Tibial nerve (tissue), 4 donors: Measurements from ENCODE around the gene GMPPA. TPM values are rescaled to one million over a fixed set of nuclear protein-coding genes. Genes with fewer than 3 reads are reported as not detected.

Source experiments
- DNase-seq, 2 donors: peaks; one replicate each; pipeline ENCODE4 v3.0.0-alpha.2; 2019; ENCODE audit warnings: low spot score in 2 of 2
- H3K27ac ChIP-seq, 4 donors: fragments of 200-600 bp; sonication (generic) in 3 of 4; one replicate each; pipeline ENCODE4 v1.5.1; 2017 to 2019; ENCODE audit warnings: mild to moderate bottlenecking in 1 of 4
- H3K27me3 ChIP-seq, 2 donors: fragments of 200-600 bp; sonication (generic) in 1 of 2; one replicate each; pipeline versions ENCODE4 v1.5.1 to v1.6.0; 2017 to 2019
- H3K36me3 ChIP-seq, 3 donors: fragments of 200-600 bp; sonication (generic); one replicate each; pipeline ENCODE4 v1.5.1; 2018 to 2019
- H3K4me1 ChIP-seq, 4 donors: fragments of 200-600 bp; sonication (generic) in 3 of 4; one replicate each; pipeline ENCODE4 v1.5.1; 2017 to 2019
- H3K4me3 ChIP-seq, 4 donors: fragments of 200-600 bp; sonication (generic) in 3 of 4; one replicate each; pipeline ENCODE4 v1.5.1; 2017 to 2019; ENCODE audit warnings: mild to moderate bottlenecking in 1 of 4, moderate library complexity in 1 of 4
- H3K9me3 ChIP-seq, 4 donors: fragments of 200-600 bp; sonication (generic) in 3 of 4; one replicate each; pipeline ENCODE4 v1.5.1; 2017 to 2019
- EP300 ChIP-seq, 2 donors: sonication (generic); formaldehyde crosslinking; IDR thresholded peaks; one replicate each; pipeline ENCODE4 v1.6.1; 2017; ENCODE audit warnings: antibody characterized with exemption in 2 of 2, mild to moderate bottlenecking in 1 of 2
- POLR2A ChIP-seq, 2 donors: fragments of 450-650 bp; IDR thresholded peaks; one replicate each; pipeline ENCODE4 v1.6.1; 2017; ENCODE audit warnings: antibody characterized with exemption in 2 of 2, mild to moderate bottlenecking in 2 of 2, moderate library complexity in 2 of 2
- WGBS, 2 donors: methylation state at CpG; one replicate each; pipeline ENCODE4 v1.1.5; 2018; 5-methylcytosine and 5-hydroxymethylcytosine counted together
- total RNA-seq, 4 donors: library from RNA; depleted of rRNA; stranded (reverse); fragments of >200 nt; gene quantifications; one replicate each; pipeline ENCODE4 v1.1.0, GENCODE V29; 2016
- TF ChIP-seq, protein P1 (sequence below), 5 experiments: fragments of 200-600 bp in 3 of 5; fragments of 450-650 bp in 2 of 5; sonication (generic) in 3 of 5; IDR thresholded peaks; one replicate each; pipeline ENCODE4 v1.5.1; 2016 to 2019; ENCODE audit warnings: antibody characterized with exemption in 5 of 5, mild to moderate bottlenecking in 3 of 5, moderate library complexity in 2 of 5

Gene GMPPA
- total RNA-seq, 4 donors from 2014 or later = 18.8 to 29.7 (median 27.8) TPM

DNA sequence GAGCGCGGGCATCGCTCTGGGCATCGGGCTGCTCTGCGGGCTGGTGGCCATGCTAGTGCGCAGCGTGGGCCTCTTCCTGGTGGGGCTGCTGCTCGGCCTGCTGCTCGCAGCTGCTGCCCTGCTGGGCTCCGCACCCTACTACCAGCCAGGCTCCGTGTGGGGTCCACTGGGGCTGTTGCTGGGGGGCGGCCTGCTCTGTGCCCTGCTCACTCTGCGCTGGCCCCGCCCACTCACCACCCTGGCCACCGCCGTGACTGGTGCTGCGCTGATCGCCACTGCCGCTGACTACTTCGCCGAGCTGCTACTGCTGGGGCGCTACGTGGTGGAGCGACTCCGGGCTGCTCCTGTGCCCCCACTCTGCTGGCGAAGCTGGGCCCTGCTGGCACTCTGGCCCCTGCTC lies 48.9 kb downstream of the GMPPA start:
- WGBS, 2 donors = 91 to 95% methylated on average over 23 to 24 of the region's 26 CpGs
- TF ChIP-seq POLR2A (IDR thresholded peaks at IDR 0.05) (no peak), EP300 (IDR thresholded peaks at IDR 0.05) (no peak)
- TF ChIP-seq, protein P1, sequence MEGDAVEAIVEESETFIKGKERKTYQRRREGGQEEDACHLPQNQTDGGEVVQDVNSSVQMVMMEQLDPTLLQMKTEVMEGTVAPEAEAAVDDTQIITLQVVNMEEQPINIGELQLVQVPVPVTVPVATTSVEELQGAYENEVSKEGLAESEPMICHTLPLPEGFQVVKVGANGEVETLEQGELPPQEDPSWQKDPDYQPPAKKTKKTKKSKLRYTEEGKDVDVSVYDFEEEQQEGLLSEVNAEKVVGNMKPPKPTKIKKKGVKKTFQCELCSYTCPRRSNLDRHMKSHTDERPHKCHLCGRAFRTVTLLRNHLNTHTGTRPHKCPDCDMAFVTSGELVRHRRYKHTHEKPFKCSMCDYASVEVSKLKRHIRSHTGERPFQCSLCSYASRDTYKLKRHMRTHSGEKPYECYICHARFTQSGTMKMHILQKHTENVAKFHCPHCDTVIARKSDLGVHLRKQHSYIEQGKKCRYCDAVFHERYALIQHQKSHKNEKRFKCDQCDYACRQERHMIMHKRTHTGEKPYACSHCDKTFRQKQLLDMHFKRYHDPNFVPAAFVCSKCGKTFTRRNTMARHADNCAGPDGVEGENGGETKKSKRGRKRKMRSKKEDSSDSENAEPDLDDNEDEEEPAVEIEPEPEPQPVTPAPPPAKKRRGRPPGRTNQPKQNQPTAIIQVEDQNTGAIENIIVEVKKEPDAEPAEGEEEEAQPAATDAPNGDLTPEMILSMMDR (IDR thresholded peaks at IDR 0.05) = no peak
- Histone ChIP-seq H3K27me3 (no peaks in the 10 kb centered on the region), H3K27ac (no peak overlapping the region), H3K4me3 (no peak overlapping the region), H3K4me1 (peaks cover 0 to 32% (median 15%) of the 10 kb centered on the region in 4 donors), H3K9me3 (no peaks in the 10 kb centered on the region), H3K36me3 (peaks cover 0 to 19% (median 0%) of the 10 kb centered on the region in 3 donors)
- DNase-seq = no peak

DNA sequence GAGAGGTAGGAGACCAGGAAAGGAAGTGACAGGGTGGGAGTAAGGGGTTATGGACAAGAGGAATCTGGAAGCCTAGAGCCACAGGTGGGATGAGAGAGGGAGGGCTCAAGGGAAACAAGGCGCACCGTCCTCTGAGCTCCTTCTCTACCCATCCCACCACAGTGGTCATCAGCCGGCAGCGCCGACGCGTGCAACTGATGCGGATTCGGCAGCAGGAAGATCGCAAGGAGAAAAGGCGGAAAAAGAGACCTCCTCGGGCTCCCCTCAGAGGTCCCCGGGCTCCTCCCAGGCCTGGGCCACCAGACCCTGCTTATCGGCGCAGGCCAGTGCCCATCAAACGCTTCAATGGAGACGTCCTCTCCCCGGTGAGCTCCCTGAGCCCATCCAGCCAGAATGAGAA lies 50.3 kb downstream of the GMPPA start:
- H3K4me1 ChIP-seq = peaks cover 0 to 37% (median 20%) of the 10 kb centered on the region in 4 donors
- no peak overlapping the region for H3K4me3 ChIP-seq
- H3K27me3 ChIP-seq = peaks cover 0 to 7% of the 10 kb centered on the region in 2 donors
- peaks cover 0 to 21% (median 0%) of the 10 kb centered on the region in 3 donors for H3K36me3 ChIP-seq
- WGBS, 2 donors = 90 to 93% methylated on average over 18 of the region's 18 CpGs
- TF ChIP-seq, protein P1 (IDR thresholded peaks at IDR 0.05) = no peak
- TF ChIP-seq POLR2A (IDR thresholded peaks at IDR 0.05) (no peak), EP300 (IDR thresholded peaks at IDR 0.05) (no peak)
- DNase-seq = no peak
- H3K27ac ChIP-seq = no peak overlapping the region
- H3K9me3 ChIP-seq = no peaks in the 10 kb centered on the region

DNA sequence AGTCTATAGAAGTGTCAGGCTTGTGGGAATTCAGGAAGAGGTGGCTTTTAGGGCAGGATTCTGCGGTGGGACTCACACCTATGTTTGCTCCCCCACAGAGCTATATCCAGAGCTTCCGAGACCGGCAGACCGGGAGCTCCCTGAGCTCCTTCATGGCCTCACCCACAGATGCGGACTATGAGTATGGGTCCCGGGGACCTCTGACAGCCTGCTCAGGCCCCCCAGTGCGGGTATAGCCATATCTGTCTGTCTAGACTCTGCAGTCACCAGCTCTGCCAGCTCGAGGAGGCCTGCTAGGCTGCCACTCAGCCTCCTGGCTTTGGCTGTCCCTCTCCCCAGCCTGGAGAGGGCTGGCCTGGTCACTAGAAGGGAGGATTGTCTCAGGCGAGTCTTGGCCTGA lies 50.9 kb downstream of the GMPPA start:
- DNase-seq = no peak
- Histone ChIP-seq H3K9me3 (no peaks in the 10 kb centered on the region), H3K27ac (no peak overlapping the region), H3K36me3 (peaks cover 0 to 27% (median 0%) of the 10 kb centered on the region in 3 donors), H3K27me3 (peaks cover 0 to 7% of the 10 kb centered on the region in 2 donors), H3K4me3 (no peak overlapping the region), H3K4me1 (peaks cover 0 to 31% (median 15%) of the 10 kb centered on the region in 4 donors)
- TF ChIP-seq, protein P1 (IDR thresholded peaks at IDR 0.05) = no peak
- TF ChIP-seq POLR2A (IDR thresholded peaks at IDR 0.05) (no peak), EP300 (IDR thresholded peaks at IDR 0.05) (no peak)
- 78 to 90% methylated on average over 5 to 6 of the region's 9 CpGs for WGBS, 2 donors

DNA sequence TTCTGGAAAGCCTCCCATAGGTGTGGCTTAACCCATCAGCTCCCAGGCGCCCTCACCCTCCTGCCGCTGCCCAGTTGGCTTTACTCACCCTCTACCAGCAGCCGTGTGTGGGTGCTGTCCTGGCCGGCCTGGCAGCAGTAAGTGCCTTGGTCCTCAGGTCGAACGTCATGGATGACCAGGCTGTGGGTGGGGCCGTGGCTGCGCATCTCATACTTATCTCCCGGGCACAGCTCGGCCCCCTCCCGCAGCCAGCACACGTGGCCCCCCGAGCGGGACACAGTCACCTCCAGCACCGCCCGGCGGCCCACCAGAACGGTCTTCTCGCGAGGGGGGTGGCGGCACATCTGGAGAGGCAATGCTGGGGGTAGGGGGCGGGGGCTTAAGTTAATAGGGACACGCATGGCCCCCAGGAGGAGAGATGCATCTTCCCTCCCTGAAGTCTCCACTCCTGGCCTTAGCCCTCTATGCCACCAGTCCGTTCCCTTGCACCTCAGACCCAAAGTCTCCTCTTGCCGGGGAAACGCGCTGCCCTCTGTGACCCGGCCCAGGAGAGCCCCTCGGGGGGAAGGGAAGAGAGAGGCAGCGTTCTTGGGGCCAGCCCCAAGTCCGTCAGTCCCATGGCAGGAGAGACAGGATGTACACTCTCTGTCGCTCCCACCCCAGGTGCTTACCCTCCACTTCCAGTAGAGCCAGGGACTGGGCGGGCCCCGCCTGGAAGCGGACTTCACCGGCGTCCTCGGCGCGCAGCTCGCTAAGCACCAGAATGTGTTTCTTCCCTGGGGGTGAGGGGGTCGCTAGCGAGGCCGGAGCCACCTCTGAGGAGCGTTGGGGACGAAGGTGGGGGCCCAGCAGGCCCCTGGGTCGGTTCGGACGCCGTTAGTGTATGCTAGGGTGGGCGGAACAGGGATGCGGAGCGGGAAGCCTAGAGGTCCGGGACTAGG lies 53.0 kb downstream of the GMPPA start:
- WGBS, 2 donors = 6 to 8% methylated on average over 23 to 43 of the region's 54 CpGs
- no peak for DNase-seq
- H3K36me3 ChIP-seq = peaks cover 0 to 47% (median 0%) of the 10 kb centered on the region in 3 donors

DNA sequence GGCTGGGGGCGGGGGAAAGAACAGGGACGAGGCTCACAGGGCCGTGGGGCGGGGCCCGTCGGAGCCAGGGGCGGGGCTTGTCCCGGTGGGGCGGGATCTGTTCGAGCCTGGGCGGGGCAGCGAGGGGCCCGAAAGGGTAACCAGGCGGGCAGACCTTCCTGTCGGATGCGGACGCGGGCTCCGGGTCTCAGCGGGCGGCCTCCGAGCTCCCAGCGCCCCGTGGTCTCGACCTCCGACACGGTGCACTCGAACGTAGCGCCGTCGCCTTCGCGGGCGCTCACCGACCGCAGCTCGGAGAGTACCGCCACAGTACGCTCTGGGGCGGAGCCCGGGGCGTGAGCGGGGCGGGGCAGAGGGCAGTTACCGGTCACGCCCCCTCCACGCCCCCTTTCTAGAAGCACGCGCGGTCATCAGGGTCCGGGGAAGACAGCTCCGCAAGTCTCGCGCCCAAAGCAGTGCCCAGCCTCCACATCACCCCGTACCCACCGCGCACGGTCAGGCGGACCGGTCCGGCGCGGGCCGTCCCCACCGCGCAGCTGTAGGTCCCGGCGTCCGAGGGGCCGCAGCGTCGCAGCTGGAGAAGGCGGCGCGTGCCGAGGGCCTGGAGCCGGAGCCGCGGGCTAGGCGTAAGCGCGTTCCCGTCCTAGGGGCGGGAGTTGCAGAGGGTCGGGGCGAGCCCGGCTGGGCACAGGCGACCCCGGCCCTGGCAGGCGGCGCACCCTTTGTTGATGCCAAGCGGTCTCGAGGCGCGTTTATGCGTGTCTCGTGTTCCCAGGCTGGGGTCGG lies 53.9 kb downstream of the GMPPA start:
- peak; percentile 80 to 87 for DNase-seq
- H3K36me3 ChIP-seq = peaks cover 0 to 52% (median 0%) of the 10 kb centered on the region in 3 donors
- peaks cover 0 to 25% (median 14%) of the 10 kb centered on the region in 4 donors for H3K4me1 ChIP-seq
- H3K27ac ChIP-seq = peak overlapping the region; percentile 44 to 87 (median 62)
- WGBS, 2 donors = 2% methylated on average over 14 to 45 of the region's 99 CpGs
- H3K9me3 ChIP-seq = no peaks in the 10 kb centered on the region
- TF ChIP-seq POLR2A (IDR thresholded peaks at IDR 0.05) = no peak
- peak in 1 of 2 donors; percentile 66 for TF ChIP-seq EP300 (IDR thresholded peaks at IDR 0.05)
- H3K27me3 ChIP-seq = peaks cover 0 to 7% of the 10 kb centered on the region in 2 donors
- H3K4me3 ChIP-seq = peak overlapping the region; percentile 44 to 68 (median 56)

More for the DNA sequence above, 53.0 kb downstream of the GMPPA start:
- Histone ChIP-seq H3K27me3 (peaks cover 0 to 7% of the 10 kb centered on the region in 2 donors), H3K27ac (peak overlapping the region in 3 of 4 donors; percentile 44 to 87 (median 63)), H3K9me3 (no peaks in the 10 kb centered on the region), H3K4me1 (peaks cover 0 to 25% (median 14%) of the 10 kb centered on the region in 4 donors), H3K4me3 (peak overlapping the region; percentile 44 to 68 (median 56))
- TF ChIP-seq EP300 (IDR thresholded peaks at IDR 0.05) = no peak
